SU-DHL-6 (cell line): ENCODE measurements around the gene UNC5C.

Experiments
- H2AFZ ChIP-seq: fragments of 200-600 bp; sonication (generic); 2 replicates; pipeline ENCODE4 v1.6.1; 2014; ENCODE audit warnings: low read depth, mild to moderate bottlenecking, moderate library complexity, mixed read lengths, antibody characterized with exemption, low read length; ENCODE audit not compliant: severe bottlenecking
- H3F3A ChIP-seq: fragments of 200-600 bp; shearing (Covaris generic); 2 replicates; pipeline ENCODE4 v1.6.0; 2016; ENCODE audit warnings: antibody characterized with exemption, mild to moderate bottlenecking; ENCODE audit not compliant: insufficient read depth
- H3K27ac ChIP-seq: fragments of 200-600 bp; sonication (generic); 2 replicates; pipeline ENCODE4 v1.5.1; 2016; ENCODE audit warnings: low read depth, mild to moderate bottlenecking, low read length, moderate library complexity, mixed read lengths
- H3K27me3 ChIP-seq: fragments of 200-600 bp; sonication (generic), shearing (Covaris generic); 2 replicates; pipeline ENCODE4 v1.6.0; 2014; ENCODE audit warnings: mild to moderate bottlenecking, low read length
- H3K36me3 ChIP-seq: fragments of 200-600 bp; sonication (generic); 2 replicates; pipeline ENCODE4 v1.6.1; 2014; ENCODE audit warnings: mild to moderate bottlenecking, low read length, mixed read lengths
- H3K4me2 ChIP-seq: fragments of 300-600, 200-600 bp; shearing (Covaris generic), sonication (generic); 2 replicates; pipeline ENCODE4 v1.6.0; 2014; ENCODE audit warnings: low read length, low read depth, mild to moderate bottlenecking; ENCODE audit not compliant: poor library complexity, severe bottlenecking
- H3K4me3 ChIP-seq: fragments of 200-600 bp; sonication (generic); 2 replicates; pipeline ENCODE4 v1.5.1; 2014; ENCODE audit warnings: antibody characterized with exemption, low read length, mild to moderate bottlenecking, mixed read lengths; ENCODE audit not compliant: insufficient read depth, poor library complexity, severe bottlenecking
- H3K79me2 ChIP-seq: fragments of 200-600 bp; sonication (generic); 2 replicates; pipeline ENCODE4 v1.6.1; 2014; ENCODE audit warnings: mild to moderate bottlenecking, low read length, moderate library complexity; ENCODE audit not compliant: insufficient read depth
- H3K9ac ChIP-seq: fragments of 200-600 bp; sonication (generic); 2 replicates; pipeline ENCODE4 v1.7.0; 2014; ENCODE audit warnings: mild to moderate bottlenecking, low read length
- H3K9me2 ChIP-seq: fragments of 200-600 bp; sonication (generic); replicated peaks from 2 replicates; pipeline ENCODE4 v1.6.1; 2014; ENCODE audit warnings: low read length; ENCODE audit not compliant: insufficient read depth
- H3K9me3 ChIP-seq: fragments of 200-600 bp; sonication (generic); 2 replicates; pipeline ENCODE4 v1.6.1; 2014; ENCODE audit warnings: low read length, mixed read lengths; ENCODE audit not compliant: insufficient read depth
- H4K20me1 ChIP-seq: fragments of 200-600 bp; sonication (generic); 2 replicates; pipeline ENCODE4 v1.6.1; 2014; ENCODE audit warnings: low read depth, mild to moderate bottlenecking, antibody characterized with exemption, low read length, moderate library complexity, mixed read lengths
- CTCF ChIP-seq: fragments of 200-600 bp; sonication (generic); IDR thresholded peaks from one replicate; pipeline ENCODE4 v1.5.1; 2017; ENCODE audit warnings: antibody characterized with exemption, mild to moderate bottlenecking, low read length, moderate library complexity; ENCODE audit not compliant: insufficient read depth, poor library complexity, severe bottlenecking
- EZH2phosphoT487 ChIP-seq: fragments of 200-600 bp; sonication (generic), shearing (Covaris generic); conservative IDR thresholded peaks from 2 replicates; pipeline ENCODE4 v1.6.1; 2018; ENCODE audit warnings: mild to moderate bottlenecking, antibody characterized with exemption, low read length, moderate library complexity, mixed read lengths

Gene UNC5C

GRCh38 chr4:95340191-95340590, 208.6 kb downstream of the UNC5C start:
- Histone ChIP-seq H3K4me3 (no peak overlapping the region), H4K20me1 (no peaks in the 10 kb centered on the region), H3F3A (no peaks in the 10 kb centered on the region), H3K9ac (no peak overlapping the region), H3K36me3 (no peaks in the 10 kb centered on the region), H3K27me3 (no peaks in the 10 kb centered on the region), H3K4me2 (no peak overlapping the region), H3K9me2 (no peaks in the 10 kb centered on the region), H3K79me2 (no peaks in the 10 kb centered on the region), H3K9me3 (no peaks in the 10 kb centered on the region), H3K27ac (no peak overlapping the region), H2AFZ (no peak overlapping the region)
- TF ChIP-seq CTCF: no peak
- no peak for TF ChIP-seq EZH2phosphoT487

- TF ChIP-seq EZH2phosphoT487 (no peak), CTCF (no peak)
- Histone ChIP-seq H3K36me3 (no peaks in the 10 kb centered on the region), H3K9ac (no peak overlapping the region), H3K9me3 (no peaks in the 10 kb centered on the region), H3K27me3 (no peaks in the 10 kb centered on the region), H3K27ac (no peak overlapping the region), H4K20me1 (no peaks in the 10 kb centered on the region), H3K9me2 (no peaks in the 10 kb centered on the region), H3K4me2 (no peak overlapping the region), H3K79me2 (no peaks in the 10 kb centered on the region), H3F3A (no peaks in the 10 kb centered on the region), H2AFZ (no peak overlapping the region), H3K4me3 (no peak overlapping the region)
These were observed 223.1 kb downstream of the UNC5C start for GRCh38 chr4:95325665-95326064.

GRCh38 chr4:95319169-95319568, 229.6 kb downstream of the UNC5C start:
- H3K4me3 ChIP-seq: no peak overlapping the region
- no peaks in the 10 kb centered on the region for H3K9me2 ChIP-seq
- no peak overlapping the region for H3K9ac ChIP-seq
- no peak overlapping the region for H3K4me2 ChIP-seq
- no peaks in the 10 kb centered on the region for H3K36me3 ChIP-seq
- H2AFZ ChIP-seq: no peak overlapping the region
- H3F3A ChIP-seq: no peaks in the 10 kb centered on the region
- no peaks in the 10 kb centered on the region for H3K79me2 ChIP-seq
- H3K9me3 ChIP-seq: no peaks in the 10 kb centered on the region
- H4K20me1 ChIP-seq: no peaks in the 10 kb centered on the region
- TF ChIP-seq EZH2phosphoT487 (no peak), CTCF (no peak)
- H3K27me3 ChIP-seq: no peaks in the 10 kb centered on the region
- no peak overlapping the region for H3K27ac ChIP-seq
